Inferior parietal cortex (tissue), 1 donor: Measurements from ENCODE around the gene NSUN3.
"Not testable (repeated sequence)": the region's sequence is repeated elsewhere in the genome, so short reads cannot be mapped to it uniquely, and the experiment has no call there.

Experiments used
- DNase-seq: peaks from one replicate; pipeline ENCODE4 v3.0.0-alpha.2; 2016; ENCODE audit errors: extremely low spot score

The NSUN3 gene

GRCh38 chr3:94062513-94063404 lies at the start of gene NSUN3, which contains the start of gene DHFR2:
NSUN3 (plus strand) TSS chr3:94063061; CDS start chr3:94063127, 66 bp downstream.
DHFR2 (minus strand) TSS chr3:94062916; CDS start chr3:94061511, 1,405 bp downstream.
- peak; percentile 92 for DNase-seq

- DNase-seq, result no peak
Observed at GRCh38 chr3:94015025-94015424, 47.8 kb upstream of the NSUN3 start.

GRCh38 chr3:94019659-94020058 lies 43.2 kb upstream of the NSUN3 start:
- no peak for DNase-seq

- DNase-seq, result no peak
Observed at GRCh38 chr3:94020293-94020692, 42.6 kb upstream of the NSUN3 start.

GRCh38 chr3:94024385-94024784 lies 38.5 kb upstream of the NSUN3 start:
- no peak for DNase-seq

- no peak for DNase-seq
Observed at GRCh38 chr3:94026623-94027022, 36.2 kb upstream of the NSUN3 start.

GRCh38 chr3:94028093-94028837 lies 34.6 kb upstream of the NSUN3 start, which contains the start of gene STX19:
STX19 (minus strand) TSS chr3:94028597; CDS start chr3:94015269, 13,328 bp downstream.
- DNase-seq, result no peak

GRCh38 chr3:94036909-94037507 lies 25.9 kb upstream of the NSUN3 start:
- DNase-seq, result no peak

- DNase-seq, result no peak
Observed at GRCh38 chr3:94043285-94043684, 19.6 kb upstream of the NSUN3 start.

- not testable (repeated sequence) for DNase-seq
Observed at GRCh38 chr3:94044100-94044936, 18.5 kb upstream of the NSUN3 start.

GRCh38 chr3:94046533-94046932 lies 16.3 kb upstream of the NSUN3 start:
- DNase-seq, result no peak

- no peak for DNase-seq
Observed at GRCh38 chr3:94049267-94049666, 13.6 kb upstream of the NSUN3 start.

GRCh38 chr3:94050546-94050945 lies 12.3 kb upstream of the NSUN3 start:
- no peak for DNase-seq

- DNase-seq, result no peak
Observed at GRCh38 chr3:94061297-94061696, 1.6 kb upstream of the NSUN3 start.

GRCh38 chr3:94063496-94064119 lies 747 bp downstream of the NSUN3 start:
- DNase-seq, result no peak

GRCh38 chr3:94064243-94064860 lies 1.5 kb downstream of the NSUN3 start:
- DNase-seq, result no peak

GRCh38 chr3:94065122-94065521 lies 2.3 kb downstream of the NSUN3 start:
- no peak for DNase-seq

- no peak for DNase-seq
Observed at GRCh38 chr3:94065819-94066480, 3.1 kb downstream of the NSUN3 start.
